Fibroblast of lung (primary cell): ENCODE measurements around the gene VGLL4.

Source experiments
- EZH2 ChIP-seq: IDR thresholded peaks from 2 replicates; pipeline ENCODE4 v1.5.1; 2012; ENCODE audit warnings: low read length, control low read depth, mild to moderate bottlenecking; ENCODE audit errors: missing control alignments
- TF ChIP-seq, protein P1 (sequence below), 2 donors: IDR thresholded peaks in 1 of 2; conservative IDR thresholded peaks in 1 of 2; 1 replicate in 1 of 2; 2 replicates in 1 of 2; pipeline ENCODE4 v1.5.1; 2011 to 2012; ENCODE audit warnings: low read length in 2 of 2, control low read depth in 1 of 2, inconsistent platforms in 1 of 2, low read depth in 1 of 2, mild to moderate bottlenecking in 1 of 2

DNA sequence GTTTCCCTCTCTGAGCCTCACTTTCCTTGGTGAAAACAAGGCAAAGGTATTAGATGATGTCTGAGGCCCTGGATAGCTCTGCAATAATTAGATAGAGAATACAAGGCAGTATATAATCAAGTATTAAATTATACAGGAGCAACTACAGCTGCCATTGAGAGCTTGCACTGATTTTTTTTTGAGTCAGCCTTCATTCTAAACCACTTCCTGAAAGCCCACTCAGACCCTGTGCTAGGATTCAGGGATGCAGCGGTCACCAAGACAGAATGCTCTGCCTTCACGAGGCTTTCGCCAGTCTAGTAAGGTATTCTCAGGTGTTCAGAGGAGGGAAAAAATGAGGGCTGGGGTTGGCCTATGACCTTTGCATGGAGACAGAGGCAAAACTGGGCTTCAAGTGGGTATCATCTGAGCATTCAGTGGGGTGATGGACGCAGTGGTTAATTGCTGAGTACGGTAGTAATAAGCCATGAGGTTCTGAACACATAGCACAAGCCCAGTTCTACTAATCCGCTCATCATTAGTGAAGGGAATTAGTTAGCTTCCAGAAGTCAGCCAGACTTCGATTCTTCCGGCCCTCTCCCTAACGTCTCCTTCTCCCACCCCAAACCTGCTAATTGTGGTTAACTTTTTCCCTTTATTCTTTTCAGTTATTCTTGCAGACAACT is 3.6 kb downstream of the VGLL4 start:
- TF ChIP-seq, protein P1, sequence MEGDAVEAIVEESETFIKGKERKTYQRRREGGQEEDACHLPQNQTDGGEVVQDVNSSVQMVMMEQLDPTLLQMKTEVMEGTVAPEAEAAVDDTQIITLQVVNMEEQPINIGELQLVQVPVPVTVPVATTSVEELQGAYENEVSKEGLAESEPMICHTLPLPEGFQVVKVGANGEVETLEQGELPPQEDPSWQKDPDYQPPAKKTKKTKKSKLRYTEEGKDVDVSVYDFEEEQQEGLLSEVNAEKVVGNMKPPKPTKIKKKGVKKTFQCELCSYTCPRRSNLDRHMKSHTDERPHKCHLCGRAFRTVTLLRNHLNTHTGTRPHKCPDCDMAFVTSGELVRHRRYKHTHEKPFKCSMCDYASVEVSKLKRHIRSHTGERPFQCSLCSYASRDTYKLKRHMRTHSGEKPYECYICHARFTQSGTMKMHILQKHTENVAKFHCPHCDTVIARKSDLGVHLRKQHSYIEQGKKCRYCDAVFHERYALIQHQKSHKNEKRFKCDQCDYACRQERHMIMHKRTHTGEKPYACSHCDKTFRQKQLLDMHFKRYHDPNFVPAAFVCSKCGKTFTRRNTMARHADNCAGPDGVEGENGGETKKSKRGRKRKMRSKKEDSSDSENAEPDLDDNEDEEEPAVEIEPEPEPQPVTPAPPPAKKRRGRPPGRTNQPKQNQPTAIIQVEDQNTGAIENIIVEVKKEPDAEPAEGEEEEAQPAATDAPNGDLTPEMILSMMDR (conservative IDR thresholded peaks at IDR 0.05 in 1 of 2, IDR thresholded peaks at IDR 0.05 in 1 of 2; ENCODE audit: low read depth in 1 of 2, low read length in 2 of 2): no peak
- no peak for TF ChIP-seq EZH2
